ACC112 (cell line): ENCODE measurements around the gene BFSP1.
A peak's percentile ranks its signal among the peaks of the same experiment; 100 is the strongest.

Source experiments
- H2AFZ ChIP-seq: fragments of 200-600 bp; sonication (generic); one replicate; pipeline ENCODE4 v1.6.0; 2017; ENCODE audit warnings: antibody characterized with exemption, low read length; ENCODE audit not compliant: unreplicated experiment
- H3K27ac ChIP-seq: fragments of 200-600 bp; sonication (generic); 2 replicates; pipeline ENCODE4 v1.5.1; 2014; ENCODE audit warnings: low read depth, mild to moderate bottlenecking, antibody characterized with exemption, low read length, moderate library complexity
- H3K27me3 ChIP-seq: fragments of 200-600 bp; sonication (generic); 2 replicates; pipeline ENCODE4 v1.6.1; 2014; ENCODE audit warnings: mild to moderate bottlenecking, antibody characterized with exemption, low read length, moderate library complexity, mixed read lengths; ENCODE audit not compliant: insufficient read depth
- H3K36me3 ChIP-seq: fragments of 200-600 bp; sonication (generic); 2 replicates; pipeline ENCODE4 v1.6.1; 2016; ENCODE audit warnings: mild to moderate bottlenecking, antibody characterized with exemption, low read length, moderate library complexity, mixed read lengths; ENCODE audit not compliant: insufficient read depth
- H3K4me1 ChIP-seq: fragments of 200-600 bp; sonication (generic); one replicate; pipeline ENCODE4 v1.6.1; 2016; ENCODE audit warnings: low read length, mixed read lengths; ENCODE audit not compliant: insufficient read depth, unreplicated experiment, control insufficient read depth
- H3K4me3 ChIP-seq: fragments of 200-600 bp; sonication (generic); 2 replicates; pipeline ENCODE4 v1.5.1; 2014; ENCODE audit warnings: mild to moderate bottlenecking, low read depth, low read length
- H3K79me2 ChIP-seq: fragments of 200-600 bp; sonication (generic); one replicate; pipeline ENCODE4 v1.6.0; 2016; ENCODE audit warnings: low read length; ENCODE audit not compliant: control insufficient read depth, unreplicated experiment, insufficient read depth

Gene BFSP1

DNA sequence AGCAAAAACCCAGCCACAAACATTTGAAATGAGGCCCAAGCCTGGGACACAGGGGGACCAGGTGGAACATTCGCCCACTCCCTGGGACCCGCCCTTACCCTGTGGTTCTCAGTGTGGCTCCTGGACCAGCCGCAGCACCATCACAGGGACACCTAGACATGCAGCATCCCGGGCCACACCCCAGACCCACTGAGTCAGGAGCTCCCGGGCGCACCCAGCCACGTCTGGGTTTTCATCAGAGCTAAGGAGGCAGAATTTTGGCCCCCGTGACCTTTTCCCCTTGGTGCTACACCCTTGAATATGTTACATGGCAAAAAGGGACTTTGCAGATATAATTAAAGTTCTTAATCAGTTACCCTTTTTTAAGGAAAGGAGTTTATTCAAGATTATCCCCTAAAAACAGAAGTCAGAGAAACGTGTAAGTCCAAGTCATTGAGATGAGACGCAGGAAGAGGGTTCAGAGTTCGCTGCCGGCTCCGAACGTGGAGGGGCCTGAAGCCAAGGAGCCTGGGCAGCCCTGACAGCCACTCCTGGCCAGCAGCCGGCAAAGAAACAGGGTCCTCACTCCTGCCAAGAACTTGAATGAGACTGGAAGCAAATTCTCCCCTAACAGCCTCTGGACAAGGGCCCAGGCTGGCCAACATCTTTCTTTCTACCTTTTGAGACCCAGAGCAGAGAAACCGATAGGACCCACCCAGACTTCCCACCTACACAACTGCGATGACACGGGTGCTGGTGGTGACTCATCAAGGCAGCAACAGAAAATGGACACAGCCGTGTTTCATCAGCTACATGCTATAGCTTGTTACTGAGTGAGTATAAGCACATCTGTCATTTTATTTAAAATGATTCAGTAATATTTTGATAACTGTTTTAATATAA lies 25.3 kb downstream of the BFSP1 start:
- Histone ChIP-seq H3K27me3 (no peaks in the 10 kb centered on the region), H3K36me3 (no peaks in the 10 kb centered on the region), H3K27ac (no peak overlapping the region), H3K79me2 (no peaks in the 10 kb centered on the region), H2AFZ (peak overlapping the region; percentile 88), H3K4me3 (peak overlapping the region; percentile 78), H3K4me1 (peaks cover 4% of the 10 kb centered on the region)

DNA sequence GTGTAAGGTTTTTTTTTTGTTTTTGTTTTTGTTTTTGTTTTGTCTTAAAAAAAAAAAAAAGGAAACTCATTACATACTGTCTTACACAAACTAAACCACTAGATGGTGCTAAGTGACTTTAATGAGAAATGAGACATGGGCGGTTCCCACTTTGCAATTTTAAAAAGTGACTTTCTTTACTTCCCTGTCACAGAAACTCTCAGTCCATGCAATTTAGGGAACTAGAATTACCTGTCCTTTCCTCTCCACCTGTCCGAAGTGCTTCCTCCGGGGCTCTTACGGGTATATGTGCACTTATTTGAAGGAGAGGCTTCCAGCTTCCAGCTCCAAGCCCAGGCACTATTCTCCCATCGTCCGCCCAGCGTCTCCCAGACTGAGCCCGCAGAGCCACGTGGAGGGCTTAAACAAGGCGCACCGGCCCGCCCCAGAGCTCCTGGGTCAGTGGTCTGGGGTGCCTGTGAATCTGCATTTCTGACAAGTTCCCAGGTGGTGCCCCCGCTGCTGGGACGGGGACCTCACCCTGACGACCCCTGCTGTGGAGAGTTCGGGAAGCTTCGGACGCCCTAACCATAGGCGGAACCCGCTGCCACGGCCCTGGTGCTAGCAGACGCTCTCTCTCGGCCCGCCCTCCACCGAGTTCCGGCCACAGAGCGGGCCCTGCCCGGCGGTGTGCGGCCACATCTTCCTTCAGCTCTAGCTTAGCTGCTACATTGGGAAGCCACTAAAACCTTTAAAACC lies 26.1 kb downstream of the BFSP1 start:
- no peaks in the 10 kb centered on the region for H3K36me3 ChIP-seq
- H3K79me2 ChIP-seq: no peaks in the 10 kb centered on the region
- H3K4me3 ChIP-seq: peak overlapping the region; percentile 78
- peaks cover 4% of the 10 kb centered on the region for H3K4me1 ChIP-seq
- H3K27ac ChIP-seq: no peak overlapping the region
- H2AFZ ChIP-seq: peak overlapping the region; percentile 88
- no peaks in the 10 kb centered on the region for H3K27me3 ChIP-seq

DNA sequence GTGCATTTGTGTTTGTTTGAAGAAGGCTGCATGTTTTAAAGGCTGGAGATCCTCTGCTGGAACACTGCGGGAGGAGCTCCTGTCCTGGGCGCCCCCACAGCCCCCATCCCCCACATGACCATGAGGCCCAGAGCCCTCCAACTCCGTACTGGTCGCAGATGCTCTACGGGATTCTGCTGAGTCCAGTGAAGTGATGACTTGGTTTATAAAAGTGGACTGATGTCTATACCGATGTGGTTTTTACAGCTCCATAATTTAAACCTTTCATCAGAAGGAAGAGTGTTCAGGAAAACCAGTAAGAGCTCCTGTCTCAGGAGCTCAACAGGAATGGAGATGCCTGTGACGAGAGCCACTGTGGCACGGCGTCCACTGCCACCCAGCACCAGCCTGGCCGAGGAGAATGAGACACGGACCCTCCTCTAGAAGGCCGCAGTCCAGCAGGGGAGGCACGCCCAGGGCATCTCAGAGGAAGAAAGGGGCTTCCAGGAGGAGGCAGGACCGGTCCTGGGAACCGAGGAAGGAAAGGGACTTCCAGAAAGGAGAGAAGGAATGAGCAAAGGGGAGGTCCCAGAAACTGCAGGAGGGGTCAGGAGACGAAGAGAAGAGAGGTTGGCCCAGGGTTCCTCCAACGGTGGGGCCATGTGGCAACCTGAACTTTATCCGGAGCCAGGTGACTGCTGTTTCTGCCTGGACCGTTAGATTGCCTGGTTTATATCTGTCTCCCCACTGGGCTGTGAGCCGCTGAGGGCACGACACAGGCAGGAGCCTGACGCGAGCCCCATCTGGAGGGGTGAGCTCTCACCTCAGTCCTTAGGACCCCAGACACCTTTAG lies 26.9 kb downstream of the BFSP1 start:
- Histone ChIP-seq H2AFZ (peak overlapping the region; percentile 29), H3K79me2 (no peaks in the 10 kb centered on the region), H3K27me3 (no peaks in the 10 kb centered on the region), H3K4me1 (peaks cover 4% of the 10 kb centered on the region), H3K36me3 (no peaks in the 10 kb centered on the region), H3K4me3 (peak overlapping the region; percentile 78), H3K27ac (no peak overlapping the region)

DNA sequence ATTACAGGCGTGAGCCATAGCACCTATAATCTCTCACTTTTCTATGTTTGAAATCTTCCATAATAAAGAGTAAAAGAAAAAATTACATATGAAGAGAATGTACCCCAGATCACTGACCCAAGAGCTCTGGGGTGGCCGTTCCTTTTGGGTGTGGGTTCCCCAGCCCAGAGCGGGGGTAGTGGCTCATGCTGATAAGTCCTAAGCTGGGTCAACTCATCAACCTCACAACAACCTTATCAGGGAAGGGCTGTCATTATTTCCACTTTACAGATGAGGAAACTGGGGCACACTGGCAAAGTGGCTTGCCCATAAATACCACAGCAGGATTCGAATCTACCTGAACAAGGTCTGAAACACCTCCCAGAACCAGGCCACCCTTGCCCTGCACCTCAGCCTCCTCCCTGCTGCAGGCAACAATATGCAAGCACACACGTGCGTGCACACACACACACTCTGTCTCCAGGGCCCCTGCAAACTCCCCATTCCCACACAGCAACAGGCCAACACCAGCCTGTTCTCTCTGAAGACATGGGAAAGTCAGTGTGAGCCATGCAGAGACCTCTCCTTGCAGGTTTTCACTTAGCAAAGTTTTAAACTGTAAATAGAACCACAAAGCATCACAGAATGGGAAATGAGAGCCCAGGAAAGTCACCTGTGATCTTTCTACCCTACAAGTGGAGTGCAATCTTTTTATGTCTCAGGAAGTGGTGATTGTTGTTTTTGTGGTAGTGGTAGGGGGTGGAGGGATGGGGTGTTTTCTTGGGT lies 27.7 kb downstream of the BFSP1 start:
- Histone ChIP-seq H3K79me2 (no peaks in the 10 kb centered on the region), H3K4me1 (peaks cover 4% of the 10 kb centered on the region), H3K27ac (no peak overlapping the region), H3K4me3 (no peak overlapping the region), H3K36me3 (no peaks in the 10 kb centered on the region), H2AFZ (no peak overlapping the region), H3K27me3 (no peaks in the 10 kb centered on the region)

DNA sequence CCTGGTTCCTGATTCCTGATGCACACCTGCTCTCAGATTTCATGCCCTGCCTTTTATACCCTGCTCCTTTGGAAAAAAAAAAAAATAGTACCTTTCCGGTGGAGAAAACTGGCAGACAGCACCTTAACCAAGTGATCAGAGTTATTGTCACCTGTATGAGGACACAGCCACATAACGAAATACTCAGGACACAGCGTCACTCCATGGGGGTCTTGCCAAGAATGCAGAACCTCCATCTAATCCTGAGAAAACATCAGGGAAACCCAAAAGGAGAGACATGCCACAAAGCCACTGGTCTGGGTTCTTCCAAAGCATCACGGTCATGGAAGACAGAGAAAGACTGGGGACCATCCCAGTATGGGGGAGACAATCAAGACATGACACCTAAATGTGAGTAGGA lies 29.1 kb downstream of the BFSP1 start:
- no peak overlapping the region for H2AFZ ChIP-seq
- H3K79me2 ChIP-seq: no peaks in the 10 kb centered on the region
- H3K4me1 ChIP-seq: peaks cover 8% of the 10 kb centered on the region
- no peak overlapping the region for H3K4me3 ChIP-seq
- no peak overlapping the region for H3K27ac ChIP-seq
- no peaks in the 10 kb centered on the region for H3K27me3 ChIP-seq
- H3K36me3 ChIP-seq: no peaks in the 10 kb centered on the region

DNA sequence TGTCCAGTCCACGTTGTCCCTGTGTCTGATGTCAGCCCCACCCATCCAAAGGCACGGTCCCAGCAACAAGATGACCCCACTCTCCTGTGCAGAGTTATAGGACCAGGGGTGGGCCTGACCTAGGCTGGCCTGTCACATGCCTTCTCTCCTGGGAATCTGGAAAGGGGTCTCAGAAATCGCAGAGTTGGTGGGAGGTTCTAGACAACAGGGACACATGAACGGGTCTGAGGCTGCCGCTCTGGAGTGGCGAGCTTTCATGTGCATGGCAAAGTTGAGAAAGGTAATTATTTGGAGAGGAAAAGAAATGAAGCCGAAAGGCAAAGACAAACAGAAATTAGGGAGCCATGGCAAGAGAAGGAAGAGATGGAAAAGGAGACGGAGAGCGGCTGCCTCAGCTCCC lies 29.5 kb downstream of the BFSP1 start:
- Histone ChIP-seq H3K27me3 (no peaks in the 10 kb centered on the region), H3K79me2 (no peaks in the 10 kb centered on the region), H3K27ac (no peak overlapping the region), H2AFZ (no peak overlapping the region), H3K36me3 (no peaks in the 10 kb centered on the region), H3K4me3 (no peak overlapping the region), H3K4me1 (peaks cover 8% of the 10 kb centered on the region)

DNA sequence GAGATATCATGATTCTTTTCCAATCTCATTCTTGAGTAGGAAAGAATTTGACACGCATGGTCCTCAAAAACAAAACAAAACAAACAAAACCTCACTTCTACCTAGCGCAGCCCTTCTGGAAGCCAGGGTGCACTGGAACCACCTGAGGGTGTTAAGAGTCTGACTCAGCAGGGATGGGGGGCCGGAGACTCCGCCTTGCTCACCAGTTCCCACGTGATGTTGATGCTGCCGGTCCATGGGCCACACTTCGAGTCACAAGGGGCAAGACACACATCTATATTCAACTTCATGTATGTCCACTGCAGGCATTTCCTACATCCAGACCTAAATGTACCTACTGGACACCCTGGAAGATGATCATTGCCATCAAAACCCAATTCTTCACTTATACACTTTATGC lies 30.4 kb downstream of the BFSP1 start:
- no peak overlapping the region for H3K27ac ChIP-seq
- no peak overlapping the region for H2AFZ ChIP-seq
- no peaks in the 10 kb centered on the region for H3K79me2 ChIP-seq
- H3K36me3 ChIP-seq: no peaks in the 10 kb centered on the region
- no peak overlapping the region for H3K4me3 ChIP-seq
- H3K27me3 ChIP-seq: no peaks in the 10 kb centered on the region
- peaks cover 4% of the 10 kb centered on the region for H3K4me1 ChIP-seq

DNA sequence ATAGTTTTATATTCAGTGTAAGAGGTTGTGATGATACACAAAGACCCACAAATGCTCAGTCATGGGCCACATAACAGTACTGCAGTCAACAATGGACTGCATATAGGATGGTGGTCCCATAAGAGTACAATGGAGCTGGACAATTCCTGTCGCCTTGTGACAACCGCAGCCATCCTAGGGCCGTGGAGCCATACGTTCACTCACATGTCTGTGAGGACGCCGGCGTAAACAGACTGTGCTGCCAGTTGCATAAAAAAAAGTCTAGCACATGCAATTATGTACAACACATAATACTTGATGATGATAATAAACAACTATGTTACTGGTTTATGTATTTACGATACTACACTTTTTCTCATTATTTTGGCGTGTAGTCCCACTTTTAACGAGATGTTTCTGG lies 30.9 kb downstream of the BFSP1 start:
- no peaks in the 10 kb centered on the region; the same call in 1 of the 2 replicates for H3K27me3 ChIP-seq
- no peak overlapping the region for H2AFZ ChIP-seq
- no peak overlapping the region for H3K27ac ChIP-seq
- no peaks in the 10 kb centered on the region for H3K79me2 ChIP-seq
- peaks cover 4% of the 10 kb centered on the region for H3K4me1 ChIP-seq
- H3K4me3 ChIP-seq: no peak overlapping the region
- H3K36me3 ChIP-seq: no peaks in the 10 kb centered on the region

DNA sequence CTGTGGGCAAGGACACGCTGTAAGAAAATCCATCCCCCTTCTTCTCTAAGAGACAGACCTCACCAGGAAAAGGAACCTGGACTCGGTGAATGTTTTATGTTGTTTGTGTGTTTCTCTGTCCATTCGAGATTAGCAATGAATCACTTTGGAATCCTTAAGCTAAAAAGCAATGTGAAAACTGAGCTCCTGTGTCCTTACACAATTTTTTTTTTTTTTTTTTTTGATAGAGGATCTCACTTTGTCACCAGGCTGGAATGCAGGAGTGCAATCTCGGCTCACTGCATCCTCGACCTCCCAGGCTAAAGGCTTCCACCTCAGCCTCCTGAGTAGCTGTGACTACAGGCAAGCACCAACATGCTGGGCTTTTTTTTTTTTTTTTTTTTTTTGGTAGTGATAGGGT lies 32.1 kb downstream of the BFSP1 start:
- H3K4me3 ChIP-seq: no peak overlapping the region
- no peaks in the 10 kb centered on the region for H3K79me2 ChIP-seq
- no peaks in the 10 kb centered on the region; the same call in 1 of the 2 replicates for H3K27me3 ChIP-seq
- no peak overlapping the region for H2AFZ ChIP-seq
- peaks cover 4% of the 10 kb centered on the region for H3K4me1 ChIP-seq
- no peak overlapping the region for H3K27ac ChIP-seq
- H3K36me3 ChIP-seq: no peaks in the 10 kb centered on the region

DNA sequence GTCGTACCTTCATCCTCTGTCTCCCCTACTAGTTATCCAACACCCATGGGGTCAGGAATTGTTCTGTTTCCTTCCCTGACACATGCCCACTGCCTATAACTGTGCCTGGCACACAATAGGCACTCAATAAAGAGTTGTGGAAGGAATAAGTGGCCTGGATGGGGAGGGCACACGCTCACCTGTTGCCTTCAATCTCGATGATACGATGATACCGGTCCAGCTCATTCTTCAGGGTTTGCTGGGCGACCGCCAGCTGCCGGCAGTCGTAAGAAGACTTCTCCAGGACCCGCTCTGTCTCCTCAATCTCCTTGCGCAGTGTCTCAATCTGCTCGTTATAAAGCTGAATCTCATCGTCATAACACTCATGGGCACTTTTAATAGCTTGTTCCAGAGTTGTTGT lies 32.5 kb downstream of the BFSP1 start:
- no peaks in the 10 kb centered on the region for H3K36me3 ChIP-seq
- peaks cover 4% of the 10 kb centered on the region for H3K4me1 ChIP-seq
- no peak overlapping the region for H3K27ac ChIP-seq
- no peak overlapping the region for H3K4me3 ChIP-seq
- no peak overlapping the region for H2AFZ ChIP-seq
- H3K27me3 ChIP-seq: no peaks in the 10 kb centered on the region; the same call in 1 of the 2 replicates
- no peaks in the 10 kb centered on the region for H3K79me2 ChIP-seq
